HFFc6 (cell line): ENCODE data around the gene GK2. TPM values are rescaled to one million over a fixed set of nuclear protein-coding genes. Genes with fewer than 3 reads are reported as not detected.

Experiments
- DNase-seq: peaks from one replicate; pipeline ENCODE4 v3.0.0-alpha.2; 2018
- H3K27ac Mint-ChIP-seq: 2 replicates; pipeline ENCODE4 v1.8.0; 2020; ENCODE audit warnings: mild to moderate bottlenecking, mixed read lengths
- H3K27me3 Mint-ChIP-seq: 2 replicates; pipeline ENCODE4 v1.8.0; 2021; ENCODE audit warnings: mild to moderate bottlenecking, moderate library complexity, mixed read lengths; ENCODE audit not compliant: insufficient read depth
- H3K36me3 Mint-ChIP-seq: 2 replicates; pipeline ENCODE4 v1.8.0; 2021; ENCODE audit warnings: low read depth, mixed read lengths
- H3K4me1 Mint-ChIP-seq: 2 replicates; pipeline ENCODE4 v1.8.0; 2020; ENCODE audit warnings: low read depth, mixed read lengths
- H3K4me3 Mint-ChIP-seq: 2 replicates; pipeline ENCODE4 v1.8.0; 2020; ENCODE audit warnings: mild to moderate bottlenecking, moderate library complexity, mixed read lengths
- H3K9me3 Mint-ChIP-seq: 2 replicates; pipeline ENCODE4 v1.8.0; 2020; ENCODE audit warnings: mild to moderate bottlenecking, mixed read lengths
- long read RNA-seq: library from polyadenylated mRNA; unstranded; transcript quantifications from one replicate; pipeline ENCODE4 v2.0.0, GENCODE V29; 2019
- total RNA-seq, 6 experiments: library from RNA; stranded (reverse); fragmentation: NEBNext Ultra II Directional; extraction: Animal tissue kit (Norgen Biotek cat#: 25700); gene quantifications; 2 replicates in 1 of 6; 3 replicates in 5 of 6; pipeline ENCODE4 v1.2.3, GENCODE V29; 2021
- TF ChIP-seq, protein P1 (sequence below): fragments of 200-600 bp; sonication (generic); IDR thresholded peaks from 2 replicates; pipeline ENCODE4 v1.5.0; 2021; ENCODE audit warnings: antibody characterized with exemption, mild to moderate bottlenecking

GK2 gene
- not detected for total RNA-seq
- long read RNA-seq: 0 reads

- Mint-ChIP-seq H3K27me3 (no peaks in the 10 kb centered on the region), H3K27ac (no peak within 1 kb of the TSS), H3K36me3 (no peaks in the 10 kb centered on the region), H3K4me1 (no peaks in the 10 kb centered on the region), H3K9me3 (peaks cover 20% of the 10 kb centered on the region), H3K4me3 (no peak within 1 kb of the TSS)
- TF ChIP-seq, protein P1, sequence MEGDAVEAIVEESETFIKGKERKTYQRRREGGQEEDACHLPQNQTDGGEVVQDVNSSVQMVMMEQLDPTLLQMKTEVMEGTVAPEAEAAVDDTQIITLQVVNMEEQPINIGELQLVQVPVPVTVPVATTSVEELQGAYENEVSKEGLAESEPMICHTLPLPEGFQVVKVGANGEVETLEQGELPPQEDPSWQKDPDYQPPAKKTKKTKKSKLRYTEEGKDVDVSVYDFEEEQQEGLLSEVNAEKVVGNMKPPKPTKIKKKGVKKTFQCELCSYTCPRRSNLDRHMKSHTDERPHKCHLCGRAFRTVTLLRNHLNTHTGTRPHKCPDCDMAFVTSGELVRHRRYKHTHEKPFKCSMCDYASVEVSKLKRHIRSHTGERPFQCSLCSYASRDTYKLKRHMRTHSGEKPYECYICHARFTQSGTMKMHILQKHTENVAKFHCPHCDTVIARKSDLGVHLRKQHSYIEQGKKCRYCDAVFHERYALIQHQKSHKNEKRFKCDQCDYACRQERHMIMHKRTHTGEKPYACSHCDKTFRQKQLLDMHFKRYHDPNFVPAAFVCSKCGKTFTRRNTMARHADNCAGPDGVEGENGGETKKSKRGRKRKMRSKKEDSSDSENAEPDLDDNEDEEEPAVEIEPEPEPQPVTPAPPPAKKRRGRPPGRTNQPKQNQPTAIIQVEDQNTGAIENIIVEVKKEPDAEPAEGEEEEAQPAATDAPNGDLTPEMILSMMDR: no peak
- DNase-seq: no peak
Observed at GRCh38 chr4:79408063-79408462, at the start of gene GK2. Gene GK2, minus strand, starts transcription at chr4:79408228. Its CDS starts 28 bp downstream, at chr4:79408200.

- Mint-ChIP-seq H3K27me3 (no peaks in the 10 kb centered on the region), H3K9me3 (no peaks in the 10 kb centered on the region; the same call in 1 of the 2 replicates), H3K4me3 (no peak overlapping the region), H3K4me1 (no peaks in the 10 kb centered on the region), H3K36me3 (no peaks in the 10 kb centered on the region), H3K27ac (no peak overlapping the region)
- no peak for DNase-seq
- TF ChIP-seq, protein P1: no peak
Observed at GRCh38 chr4:79455216-79455615, 47.2 kb upstream of the GK2 start.

GRCh38 chr4:79454656-79455055 lies 46.6 kb upstream of the GK2 start:
- Mint-ChIP-seq H3K9me3 (no peaks in the 10 kb centered on the region; the same call in 1 of the 2 replicates), H3K4me3 (no peak overlapping the region), H3K27ac (no peak overlapping the region), H3K4me1 (no peaks in the 10 kb centered on the region), H3K36me3 (no peaks in the 10 kb centered on the region), H3K27me3 (no peaks in the 10 kb centered on the region)
- TF ChIP-seq, protein P1: no peak
- no peak for DNase-seq

GRCh38 chr4:79450053-79450452 lies 42.0 kb upstream of the GK2 start:
- no peak for DNase-seq
- no peaks in the 10 kb centered on the region for H3K27me3 Mint-ChIP-seq
- TF ChIP-seq, protein P1: no peak

GRCh38 chr4:79446145-79446544 lies 38.1 kb upstream of the GK2 start:
- Mint-ChIP-seq H3K27me3 (no peaks in the 10 kb centered on the region), H3K27ac (no peak overlapping the region), H3K9me3 (peaks cover 3% of the 10 kb centered on the region; the same call in 1 of the 2 replicates), H3K4me1 (no peaks in the 10 kb centered on the region), H3K36me3 (no peaks in the 10 kb centered on the region), H3K4me3 (no peak overlapping the region)
- DNase-seq: no peak
- TF ChIP-seq, protein P1: no peak

More at GRCh38 chr4:79450053-79450452, 42.0 kb upstream of the GK2 start:
- Mint-ChIP-seq H3K4me1 (no peaks in the 10 kb centered on the region), H3K4me3 (no peak overlapping the region), H3K9me3 (peaks cover 3% of the 10 kb centered on the region), H3K36me3 (no peaks in the 10 kb centered on the region), H3K27ac (no peak overlapping the region)

- TF ChIP-seq, protein P1: no peak
- Mint-ChIP-seq H3K27ac (no peak overlapping the region), H3K9me3 (peaks cover 3% of the 10 kb centered on the region), H3K4me3 (no peak overlapping the region), H3K4me1 (no peaks in the 10 kb centered on the region), H3K36me3 (no peaks in the 10 kb centered on the region), H3K27me3 (no peaks in the 10 kb centered on the region)
- no peak for DNase-seq
Observed at GRCh38 chr4:79445371-79445781, 37.3 kb upstream of the GK2 start.
